Esophagus squamous epithelium (tissue), 4 donors: ENCODE results near the gene EYS.

ENCODE experiments used
- POLR2A ChIP-seq, 4 donors: fragments of 450-650 bp; IDR thresholded peaks; one replicate each; pipeline ENCODE4 v1.6.1; 2017; ENCODE audit warnings: antibody characterized with exemption in 4 of 4, mild to moderate bottlenecking in 4 of 4, moderate library complexity in 3 of 4
- TF ChIP-seq, protein P1 (sequence below), 6 experiments: fragments of 450-650 bp in 4 of 6; fragments of 200-600 bp in 2 of 6; sonication (generic) in 2 of 6; IDR thresholded peaks; one replicate each; pipeline ENCODE4 v1.5.1; 2016 to 2019; ENCODE audit warnings: antibody characterized with exemption in 6 of 6, mild to moderate bottlenecking in 4 of 6, moderate library complexity in 4 of 6

GRCh38 chr6:65148839-65149238 lies 558.2 kb downstream of the EYS start:
- no peak for TF ChIP-seq POLR2A (IDR thresholded peaks at IDR 0.05)
- TF ChIP-seq, protein P1, sequence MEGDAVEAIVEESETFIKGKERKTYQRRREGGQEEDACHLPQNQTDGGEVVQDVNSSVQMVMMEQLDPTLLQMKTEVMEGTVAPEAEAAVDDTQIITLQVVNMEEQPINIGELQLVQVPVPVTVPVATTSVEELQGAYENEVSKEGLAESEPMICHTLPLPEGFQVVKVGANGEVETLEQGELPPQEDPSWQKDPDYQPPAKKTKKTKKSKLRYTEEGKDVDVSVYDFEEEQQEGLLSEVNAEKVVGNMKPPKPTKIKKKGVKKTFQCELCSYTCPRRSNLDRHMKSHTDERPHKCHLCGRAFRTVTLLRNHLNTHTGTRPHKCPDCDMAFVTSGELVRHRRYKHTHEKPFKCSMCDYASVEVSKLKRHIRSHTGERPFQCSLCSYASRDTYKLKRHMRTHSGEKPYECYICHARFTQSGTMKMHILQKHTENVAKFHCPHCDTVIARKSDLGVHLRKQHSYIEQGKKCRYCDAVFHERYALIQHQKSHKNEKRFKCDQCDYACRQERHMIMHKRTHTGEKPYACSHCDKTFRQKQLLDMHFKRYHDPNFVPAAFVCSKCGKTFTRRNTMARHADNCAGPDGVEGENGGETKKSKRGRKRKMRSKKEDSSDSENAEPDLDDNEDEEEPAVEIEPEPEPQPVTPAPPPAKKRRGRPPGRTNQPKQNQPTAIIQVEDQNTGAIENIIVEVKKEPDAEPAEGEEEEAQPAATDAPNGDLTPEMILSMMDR (IDR thresholded peaks at IDR 0.05) = no peak
